MG63 (cell line): ENCODE measurements around the gene TBC1D1. TPM values are rescaled to one million over a fixed set of nuclear protein-coding genes. Genes with fewer than 3 reads are reported as not detected.
"Not testable (repeated sequence)": the region's sequence is repeated elsewhere in the genome, so short reads cannot be mapped to it uniquely, and the experiment has no call there.

ENCODE experiments used
- DNase-seq: peaks from one replicate; pipeline ENCODE4 v3.0.0-alpha.2; 2020
- H3K27me3 ChIP-seq: fragments of 250-450 bp; sonication (Bioruptor Pico); 2 replicates; pipeline ENCODE4 v1.5.1; 2020; ENCODE audit warnings: mild to moderate bottlenecking, moderate library complexity
- H3K36me3 ChIP-seq: fragments of 250-450 bp; sonication (Bioruptor Pico); 2 replicates; pipeline ENCODE4 v1.5.1; 2020; ENCODE audit warnings: mild to moderate bottlenecking, moderate library complexity
- H3K4me3 ChIP-seq: fragments of 250-450 bp; sonication (Bioruptor Pico); 2 replicates; pipeline ENCODE4 v1.5.1; 2020; ENCODE audit warnings: mild to moderate bottlenecking, moderate library complexity
- H3K9me3 ChIP-seq: fragments of 250-450 bp; sonication (Bioruptor Pico); 2 replicates; pipeline ENCODE4 v1.5.1; 2020; ENCODE audit warnings: mild to moderate bottlenecking, moderate library complexity
- total RNA-seq: library from RNA; depleted of rRNA; stranded (reverse); fragments of >200 nt; shearing (Covaris generic); gene quantifications from 2 replicates; pipeline ENCODE4 v1.2.3, GENCODE V29; 2014; ENCODE audit warnings: low replicate concordance

TBC1D1 gene
- total RNA-seq, 1 experiment from 2014 or later = 15.5 TPM

GRCh38 chr4:37908488-37909331, 17.8 kb downstream of the TBC1D1 start:
- DNase-seq = no peak
- Histone ChIP-seq H3K9me3 (no peaks in the 10 kb centered on the region), H3K4me3 (no peak overlapping the region), H3K36me3 (no peaks in the 10 kb centered on the region), H3K27me3 (no peaks in the 10 kb centered on the region)

- H3K27me3 ChIP-seq = no peaks in the 10 kb centered on the region
- H3K4me3 ChIP-seq = no peak overlapping the region
- DNase-seq = no peak
These were observed 18.6 kb downstream of the TBC1D1 start for GRCh38 chr4:37909332-37910090.

GRCh38 chr4:37910091-37910486, 19.2 kb downstream of the TBC1D1 start:
- H3K9me3 ChIP-seq = no peaks in the 10 kb centered on the region
- DNase-seq = no peak
- H3K4me3 ChIP-seq = no peak overlapping the region
- no peaks in the 10 kb centered on the region for H3K27me3 ChIP-seq
- no peaks in the 10 kb centered on the region for H3K36me3 ChIP-seq

More at GRCh38 chr4:37909332-37910090, 18.6 kb downstream of the TBC1D1 start:
- Histone ChIP-seq H3K36me3 (no peaks in the 10 kb centered on the region), H3K9me3 (no peaks in the 10 kb centered on the region)

GRCh38 chr4:37914539-37914938, 23.7 kb downstream of the TBC1D1 start:
- Histone ChIP-seq H3K9me3 (no peaks in the 10 kb centered on the region), H3K4me3 (no peak overlapping the region), H3K36me3 (no peaks in the 10 kb centered on the region), H3K27me3 (no peaks in the 10 kb centered on the region)
- no peak for DNase-seq

GRCh38 chr4:37917388-37917787, 26.5 kb downstream of the TBC1D1 start:
- Histone ChIP-seq H3K27me3 (no peaks in the 10 kb centered on the region), H3K9me3 (no peaks in the 10 kb centered on the region), H3K36me3 (no peaks in the 10 kb centered on the region), H3K4me3 (no peak overlapping the region)
- no peak for DNase-seq

- Histone ChIP-seq H3K27me3 (no peaks in the 10 kb centered on the region), H3K4me3 (no peak overlapping the region), H3K9me3 (no peaks in the 10 kb centered on the region), H3K36me3 (no peaks in the 10 kb centered on the region)
- no peak for DNase-seq
These were observed 27.8 kb downstream of the TBC1D1 start for GRCh38 chr4:37918653-37919052.

- no peaks in the 10 kb centered on the region for H3K27me3 ChIP-seq
- H3K36me3 ChIP-seq = no peaks in the 10 kb centered on the region
These were observed 31.4 kb downstream of the TBC1D1 start for GRCh38 chr4:37922328-37922727.

GRCh38 chr4:37923089-37923488, 32.2 kb downstream of the TBC1D1 start:
- not testable (repeated sequence) for H3K36me3 ChIP-seq, H3K4me3 ChIP-seq, H3K27me3 ChIP-seq, H3K9me3 ChIP-seq, DNase-seq

More at GRCh38 chr4:37922328-37922727, 31.4 kb downstream of the TBC1D1 start:
- no peak for DNase-seq
- H3K4me3 ChIP-seq = no peak overlapping the region
- no peaks in the 10 kb centered on the region for H3K9me3 ChIP-seq

GRCh38 chr4:37924946-37925345, 34.1 kb downstream of the TBC1D1 start:
- no peaks in the 10 kb centered on the region for H3K9me3 ChIP-seq
- H3K4me3 ChIP-seq = no peak overlapping the region
- no peaks in the 10 kb centered on the region for H3K27me3 ChIP-seq
- no peak for DNase-seq
- no peaks in the 10 kb centered on the region for H3K36me3 ChIP-seq

- Histone ChIP-seq H3K27me3 (no peaks in the 10 kb centered on the region), H3K9me3 (no peaks in the 10 kb centered on the region), H3K36me3 (no peaks in the 10 kb centered on the region), H3K4me3 (no peak overlapping the region)
- no peak for DNase-seq
These were observed 36.5 kb downstream of the TBC1D1 start for GRCh38 chr4:37927434-37927833.

GRCh38 chr4:37928426-37929416, 37.8 kb downstream of the TBC1D1 start:
- peak; percentile 28 for DNase-seq
- Histone ChIP-seq H3K4me3 (no peak overlapping the region), H3K36me3 (no peaks in the 10 kb centered on the region), H3K9me3 (no peaks in the 10 kb centered on the region), H3K27me3 (no peaks in the 10 kb centered on the region)

- Histone ChIP-seq H3K4me3 (no peak overlapping the region), H3K9me3 (no peaks in the 10 kb centered on the region), H3K27me3 (no peaks in the 10 kb centered on the region), H3K36me3 (no peaks in the 10 kb centered on the region)
- no peak for DNase-seq
These were observed 43.2 kb downstream of the TBC1D1 start for GRCh38 chr4:37934096-37934495.

- Histone ChIP-seq H3K27me3 (no peaks in the 10 kb centered on the region), H3K4me3 (no peak overlapping the region), H3K36me3 (no peaks in the 10 kb centered on the region)
These were observed 43.7 kb downstream of the TBC1D1 start for GRCh38 chr4:37934609-37935008.

GRCh38 chr4:37935026-37935425, 44.1 kb downstream of the TBC1D1 start:
- H3K4me3 ChIP-seq = no peak overlapping the region
- no peaks in the 10 kb centered on the region for H3K9me3 ChIP-seq
- H3K36me3 ChIP-seq = no peaks in the 10 kb centered on the region
- no peak for DNase-seq
- H3K27me3 ChIP-seq = no peaks in the 10 kb centered on the region

More at GRCh38 chr4:37934609-37935008, 43.7 kb downstream of the TBC1D1 start:
- H3K9me3 ChIP-seq = no peaks in the 10 kb centered on the region
- no peak for DNase-seq

- Histone ChIP-seq H3K4me3 (no peak overlapping the region), H3K27me3 (no peaks in the 10 kb centered on the region), H3K36me3 (no peaks in the 10 kb centered on the region), H3K9me3 (no peaks in the 10 kb centered on the region)
- no peak for DNase-seq
These were observed 46.1 kb downstream of the TBC1D1 start for GRCh38 chr4:37936889-37937498.

- no peaks in the 10 kb centered on the region for H3K9me3 ChIP-seq
- no peaks in the 10 kb centered on the region for H3K36me3 ChIP-seq
- no peaks in the 10 kb centered on the region for H3K27me3 ChIP-seq
- DNase-seq = no peak
- H3K4me3 ChIP-seq = no peak overlapping the region
These were observed 47.3 kb downstream of the TBC1D1 start for GRCh38 chr4:37938208-37938607.
